Measurements from ENCODE around the gene STPG4.

STPG4 gene

DNA sequence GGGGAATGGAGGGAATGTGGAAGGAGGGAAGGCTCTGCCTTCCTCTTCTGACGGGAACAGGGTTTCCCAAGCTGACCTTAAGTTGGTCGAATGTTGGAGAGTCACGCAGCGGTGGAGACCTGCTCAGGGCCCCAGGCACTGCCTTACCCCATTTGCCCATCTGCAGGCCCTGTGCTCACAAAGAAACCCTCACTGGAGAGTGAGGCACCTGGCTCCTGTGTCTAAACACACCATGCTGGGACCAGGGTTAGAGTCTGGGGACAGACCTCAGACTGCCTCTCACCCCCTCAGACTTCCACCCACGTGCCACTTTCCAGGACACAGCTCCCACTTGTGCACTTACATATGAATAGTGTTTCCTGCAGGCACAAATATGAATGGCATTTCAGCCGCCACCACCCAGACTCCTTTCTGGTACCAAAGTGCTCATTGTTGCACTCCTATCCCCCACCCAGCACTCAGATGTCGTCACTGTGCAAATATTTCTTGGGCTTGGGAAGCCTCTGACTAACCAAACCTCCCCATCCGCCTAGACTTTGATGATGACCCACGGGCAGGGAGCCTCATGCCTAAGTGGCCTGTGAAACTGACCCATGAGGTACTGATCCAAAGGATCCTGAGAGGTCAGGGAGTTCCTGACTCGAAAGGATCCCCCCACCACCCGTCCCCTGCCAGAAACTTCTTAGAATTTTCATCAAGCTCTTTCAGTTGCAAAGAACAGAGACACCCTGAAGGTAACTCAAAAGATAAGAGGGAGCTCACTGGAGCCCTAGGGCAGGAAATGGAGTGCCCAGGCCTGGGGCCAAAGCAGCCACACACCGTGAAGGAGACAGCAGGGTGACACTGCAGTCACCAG is 78.3 kb downstream of the STPG4 start:
- Histone ChIP-seq H3K36me3 (ENCODE audit: control insufficient read depth in 2 of 2, insufficient read depth in 1 of 2, low read length in 2 of 2) (no peaks in the 10 kb centered on the region), H3K4me3 (ENCODE audit: low read depth, low read length) (no peak overlapping the region), H3K9me3 (ENCODE audit: control insufficient read depth, insufficient read depth, low read depth, low read length) (no peaks in the 10 kb centered on the region), H3K4me1 (ENCODE audit: control insufficient read depth, insufficient read depth, low read length) (no peaks in the 10 kb centered on the region; the same call in 1 of the 2 replicates), H3K27ac (ENCODE audit: extremely low read depth, low read depth, low read length) (no peak overlapping the region)
- CTCF ChIA-PET, result interaction anchor here (0.8 to 1.1 kb wide), 2 partner anchors 9 to 15 kb away, joined by 3 read pairs; no protein-coding TSS in a partner anchor
- POLR2A ChIA-PET, result interaction anchor here (0.6 kb wide), 1 partner anchor 14 kb away, joined by 3 read pairs; no protein-coding TSS in a partner anchor
- TF ChIP-seq ZFHX2 (tag by site-specific recombination; conservative IDR thresholded peaks at IDR 0.05), result peak; percentile 59
- TF ChIP-seq ZNF169 (tag by site-specific recombination; IDR thresholded peaks at IDR 0.05), result no peak
- TF ChIP-seq ZNF366 (tag by site-specific recombination; conservative IDR thresholded peaks at IDR 0.05), result no peak
- no peak for TF ChIP-seq ZNF791 (tag by site-specific recombination; IDR thresholded peaks at IDR 0.05)
- 0 out of 2 replicates have a peak, but pooled peaks have one; percentile 49 for TF ChIP-seq ZNF707 (tag by site-specific recombination; IDR thresholded peaks at IDR 0.05)
- peak; percentile 70 for TF ChIP-seq EGR2 (tag by site-specific recombination; IDR thresholded peaks at IDR 0.05; ENCODE audit: low read depth)
- TF ChIP-seq, protein P1, sequence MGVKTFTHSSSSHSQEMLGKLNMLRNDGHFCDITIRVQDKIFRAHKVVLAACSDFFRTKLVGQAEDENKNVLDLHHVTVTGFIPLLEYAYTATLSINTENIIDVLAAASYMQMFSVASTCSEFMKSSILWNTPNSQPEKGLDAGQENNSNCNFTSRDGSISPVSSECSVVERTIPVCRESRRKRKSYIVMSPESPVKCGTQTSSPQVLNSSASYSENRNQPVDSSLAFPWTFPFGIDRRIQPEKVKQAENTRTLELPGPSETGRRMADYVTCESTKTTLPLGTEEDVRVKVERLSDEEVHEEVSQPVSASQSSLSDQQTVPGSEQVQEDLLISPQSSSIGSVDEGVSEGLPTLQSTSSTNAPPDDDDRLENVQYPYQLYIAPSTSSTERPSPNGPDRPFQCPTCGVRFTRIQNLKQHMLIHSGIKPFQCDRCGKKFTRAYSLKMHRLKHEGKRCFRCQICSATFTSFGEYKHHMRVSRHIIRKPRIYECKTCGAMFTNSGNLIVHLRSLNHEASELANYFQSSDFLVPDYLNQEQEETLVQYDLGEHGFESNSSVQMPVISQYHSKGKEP (tag by site-specific recombination; IDR thresholded peaks at IDR 0.05), result no peak
- TF ChIP-seq ZNF629 (tag by site-specific recombination; IDR thresholded peaks at IDR 0.05), result peak; percentile 12; the same call in 1 of the 2 replicates
- no peak for TF ChIP-seq ZEB2 (tag by site-specific recombination; IDR thresholded peaks at IDR 0.05)
- TF ChIP-seq, protein P2, sequence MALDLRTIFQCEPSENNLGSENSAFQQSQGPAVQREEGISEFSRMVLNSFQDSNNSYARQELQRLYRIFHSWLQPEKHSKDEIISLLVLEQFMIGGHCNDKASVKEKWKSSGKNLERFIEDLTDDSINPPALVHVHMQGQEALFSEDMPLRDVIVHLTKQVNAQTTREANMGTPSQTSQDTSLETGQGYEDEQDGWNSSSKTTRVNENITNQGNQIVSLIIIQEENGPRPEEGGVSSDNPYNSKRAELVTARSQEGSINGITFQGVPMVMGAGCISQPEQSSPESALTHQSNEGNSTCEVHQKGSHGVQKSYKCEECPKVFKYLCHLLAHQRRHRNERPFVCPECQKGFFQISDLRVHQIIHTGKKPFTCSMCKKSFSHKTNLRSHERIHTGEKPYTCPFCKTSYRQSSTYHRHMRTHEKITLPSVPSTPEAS (tag by site-specific recombination; IDR thresholded peaks at IDR 0.05), result no peak
- TF ChIP-seq, protein P3, sequence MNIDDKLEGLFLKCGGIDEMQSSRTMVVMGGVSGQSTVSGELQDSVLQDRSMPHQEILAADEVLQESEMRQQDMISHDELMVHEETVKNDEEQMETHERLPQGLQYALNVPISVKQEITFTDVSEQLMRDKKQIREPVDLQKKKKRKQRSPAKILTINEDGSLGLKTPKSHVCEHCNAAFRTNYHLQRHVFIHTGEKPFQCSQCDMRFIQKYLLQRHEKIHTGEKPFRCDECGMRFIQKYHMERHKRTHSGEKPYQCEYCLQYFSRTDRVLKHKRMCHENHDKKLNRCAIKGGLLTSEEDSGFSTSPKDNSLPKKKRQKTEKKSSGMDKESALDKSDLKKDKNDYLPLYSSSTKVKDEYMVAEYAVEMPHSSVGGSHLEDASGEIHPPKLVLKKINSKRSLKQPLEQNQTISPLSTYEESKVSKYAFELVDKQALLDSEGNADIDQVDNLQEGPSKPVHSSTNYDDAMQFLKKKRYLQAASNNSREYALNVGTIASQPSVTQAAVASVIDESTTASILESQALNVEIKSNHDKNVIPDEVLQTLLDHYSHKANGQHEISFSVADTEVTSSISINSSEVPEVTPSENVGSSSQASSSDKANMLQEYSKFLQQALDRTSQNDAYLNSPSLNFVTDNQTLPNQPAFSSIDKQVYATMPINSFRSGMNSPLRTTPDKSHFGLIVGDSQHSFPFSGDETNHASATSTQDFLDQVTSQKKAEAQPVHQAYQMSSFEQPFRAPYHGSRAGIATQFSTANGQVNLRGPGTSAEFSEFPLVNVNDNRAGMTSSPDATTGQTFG (tag by site-specific recombination; IDR thresholded peaks at IDR 0.05; ENCODE audit: borderline replicate concordance), result no peak
- peak; percentile 43; the same call in 1 of the 2 replicates for TF ChIP-seq ZFP3 (tag by site-specific recombination; IDR thresholded peaks at IDR 0.05; ENCODE audit: low read depth)

DNA sequence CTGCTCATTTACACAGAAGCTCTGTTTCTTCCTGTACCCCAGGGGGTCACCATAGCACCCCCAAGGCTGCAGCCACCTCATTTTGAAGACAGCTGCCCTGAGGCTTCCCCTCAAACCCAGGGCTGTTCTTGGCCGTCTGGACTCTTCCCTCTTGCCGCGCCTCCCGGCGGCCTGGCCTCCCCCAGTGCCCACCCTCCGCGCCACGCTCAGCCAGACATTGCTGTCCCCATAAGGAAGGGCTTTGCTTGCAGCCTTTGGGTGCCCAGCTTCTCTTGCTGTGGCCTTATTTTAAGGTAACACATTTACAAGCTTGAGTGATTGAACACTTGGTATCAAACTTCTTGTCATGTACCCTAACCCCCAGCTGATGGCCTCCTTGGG is 79.0 kb downstream of the STPG4 start:
- POLR2A ChIA-PET, result no interaction called here
- CTCF ChIA-PET, result interaction anchor here (0.6 to 1.1 kb wide), 2 partner anchors 14 to 152 kb away, joined by 3 to 4 read pairs; no protein-coding TSS in a partner anchor
- H3K36me3 ChIP-seq (ENCODE audit: control insufficient read depth in 2 of 2, insufficient read depth in 1 of 2, low read length in 2 of 2), result no peaks in the 10 kb centered on the region
- no peak overlapping the region for H3K4me3 ChIP-seq (ENCODE audit: low read depth, low read length)
- no peak overlapping the region for H3K27ac ChIP-seq (ENCODE audit: extremely low read depth, low read depth, low read length)
- H3K9me3 ChIP-seq (ENCODE audit: control insufficient read depth, insufficient read depth, low read depth, low read length), result no peaks in the 10 kb centered on the region
- no peaks in the 10 kb centered on the region; the same call in 1 of the 2 replicates for H3K4me1 ChIP-seq (ENCODE audit: control insufficient read depth, insufficient read depth, low read length)
- no peak for TF ChIP-seq GLI2 (tag by site-specific recombination; IDR thresholded peaks at IDR 0.05; ENCODE audit: borderline replicate concordance, low read depth)
- 0 out of 2 replicates have a peak, but pooled peaks have one; percentile 15 for TF ChIP-seq GLIS2 (tag by site-specific recombination; IDR thresholded peaks at IDR 0.05)
- no peak for TF ChIP-seq ZNF558 (tag by site-specific recombination; IDR thresholded peaks at IDR 0.05)
- no peak for TF ChIP-seq TRIM28 (IDR thresholded peaks at IDR 0.05; ENCODE audit: borderline replicate concordance, low read length)
- TF ChIP-seq ZFP41 (tag by site-specific recombination; IDR thresholded peaks at IDR 0.05; ENCODE audit: borderline replicate concordance), result no peak
- TF ChIP-seq RBAK (tag by site-specific recombination; IDR thresholded peaks at IDR 0.05), result no peak
- TF ChIP-seq ZNF621 (tag by site-specific recombination; IDR thresholded peaks at IDR 0.05), result no peak
- no peak for TF ChIP-seq ZNF626 (tag by site-specific recombination; IDR thresholded peaks at IDR 0.05)

Data from HEK293 (cell line).